GM12878 (cell line): ENCODE data around the gene NECTIN1. TPM values are rescaled to one million over a fixed set of nuclear protein-coding genes. Genes with fewer than 3 reads are reported as not detected.

Experiments
- ATAC-seq: fragments of 200-7000 bp; cut with Tn5 transposase; 3 replicates; pipeline ENCODE4 v1.9.1; 2020; ENCODE audit warnings: mild to moderate bottlenecking, moderate library complexity
- BruUV-seq: library from RNA; stranded (reverse); fragments of 400-500 nt; replicated peaks from 2 replicates; lab custom pipeline; 2021; lab: Mats Ljungman, UMichigan
- CTCF ChIA-PET: fragments of 300-600 bp; sonication (Branson Sonifier 250); formaldehyde crosslinking; extraction: SDS; loops from one replicate; lab custom pipeline; 2021; ENCODE audit warnings: inconsistent platforms; lab: Yijun Ruan, JAX
- POLR2A ChIA-PET: fragments of 350-600 bp; formaldehyde crosslinking; extraction: SDS; loops from one replicate; lab custom pipeline; 2021; ENCODE audit warnings: inconsistent platforms; lab: Charles Lee
- RAD21 ChIA-PET: fragments of 300-600 bp; sonication (Branson Sonifier 250); formaldehyde crosslinking; loops from one replicate; lab custom pipeline; 2023; ENCODE audit warnings: antibody characterized with exemption; ENCODE audit not compliant: unreplicated experiment; lab: Charles Lee
- SMC1A ChIA-PET: fragments of 300-600 bp; sonication (Branson Sonifier 250); formaldehyde crosslinking; loops from one replicate; lab custom pipeline; 2023; ENCODE audit not compliant: unreplicated experiment, uncharacterized antibody; lab: Charles Lee
- DNase-seq: peaks from one replicate; pipeline ENCODE4 v3.0.0-alpha.2; 2011; ENCODE audit warnings: low read depth, low spot score
- FAIRE-seq: peaks from 3 replicates; lab custom pipeline; 2011; peaks lifted over from hg19 to GRCh38; lab: Jason Lieb, UNC
- H2AFZ ChIP-seq: 2 replicates; pipeline ENCODE4 v1.6.0; 2011; ENCODE audit warnings: low read depth, low read length, control low read depth; ENCODE audit not compliant: control insufficient read depth
- H3K27ac ChIP-seq: 2 replicates; pipeline ENCODE4 v1.5.1; 2011; ENCODE audit warnings: control low read depth; ENCODE audit not compliant: control insufficient read depth, insufficient read depth
- H3K27me3 ChIP-seq, 2 experiments: replicated peaks in 1 of 2; 2 replicates each; pipeline versions ENCODE4 v1.6.0 to v1.6.1; 2011; ENCODE audit warnings: low read length in 1 of 2; ENCODE audit not compliant: control insufficient read depth in 2 of 2, insufficient read depth in 2 of 2
- H3K36me3 ChIP-seq, 2 experiments: 2 replicates each; pipeline ENCODE4 v1.5.1; 2011; ENCODE audit warnings: low read length in 1 of 2; ENCODE audit not compliant: control insufficient read depth in 2 of 2, insufficient read depth in 2 of 2
- H3K4me1 ChIP-seq: 2 replicates; pipeline ENCODE4 v1.6.1; 2011; ENCODE audit warnings: mild to moderate bottlenecking, low read length, moderate library complexity, mixed read lengths; ENCODE audit not compliant: control insufficient read depth, insufficient read depth
- H3K4me2 ChIP-seq: 2 replicates; pipeline ENCODE4 v1.6.0; 2011; ENCODE audit warnings: control low read depth; ENCODE audit not compliant: control insufficient read depth, insufficient read depth
- H3K4me3 ChIP-seq: fragments of 200-600 bp; sonication (generic); 2 replicates; pipeline ENCODE4 v1.5.1; 2016
- H3K79me2 ChIP-seq: 2 replicates; pipeline ENCODE4 v1.6.0; 2011; ENCODE audit warnings: low read length; ENCODE audit not compliant: control insufficient read depth, insufficient read depth
- H3K9ac ChIP-seq: 2 replicates; pipeline ENCODE4 v1.8.0; 2011; ENCODE audit warnings: low read length, control low read depth, mixed read lengths; ENCODE audit not compliant: control insufficient read depth, insufficient read depth
- H3K9me3 ChIP-seq: replicated peaks from 3 replicates; pipeline ENCODE4 v1.5.1; 2011; ENCODE audit warnings: mild to moderate bottlenecking, low read length; ENCODE audit not compliant: control insufficient read depth, insufficient read depth
- H4K20me1 ChIP-seq: 2 replicates; pipeline ENCODE4 v1.6.0; 2011; ENCODE audit not compliant: control insufficient read depth, insufficient read depth
- CREB1 ChIP-seq: IDR thresholded peaks from 2 replicates; pipeline ENCODE4 v1.6.1; 2012; ENCODE audit warnings: low read depth, mild to moderate bottlenecking, inconsistent platforms
- DPF2 ChIP-seq: fragments of 450-650 bp; IDR thresholded peaks from 2 replicates; pipeline ENCODE4 v1.6.1; 2017; ENCODE audit warnings: mild to moderate bottlenecking
- FOXK2 ChIP-seq: fragments of 450-650 bp; IDR thresholded peaks from 2 replicates; pipeline ENCODE4 v1.6.1; 2017; ENCODE audit warnings: mild to moderate bottlenecking, moderate library complexity
- IRF5 ChIP-seq: fragments of 450-650 bp; IDR thresholded peaks from 2 replicates; pipeline ENCODE4 v1.6.1; 2017; ENCODE audit warnings: borderline replicate concordance
- NFYB ChIP-seq: IDR thresholded peaks from 2 replicates; pipeline ENCODE4 v1.6.1; 2011; ENCODE audit warnings: low read depth, mild to moderate bottlenecking, low read length, improper control_type of control experiment, moderate library complexity; ENCODE audit not compliant: insufficient read depth
- NR2F1 ChIP-seq: fragments of 450-650 bp; conservative IDR thresholded peaks from 2 replicates; pipeline ENCODE4 v1.6.1; 2017; ENCODE audit warnings: mild to moderate bottlenecking
- SIX5 ChIP-seq: IDR thresholded peaks from 2 replicates; pipeline ENCODE4 v1.6.1; 2011; ENCODE audit warnings: mild to moderate bottlenecking, low read depth, low read length, moderate library complexity; ENCODE audit not compliant: severe bottlenecking
- WGBS: methylation state at CpG from one replicate; pipeline ENCODE4 v1.1.6; 2016; ENCODE audit warnings: low lambda C conversion rate; ENCODE audit not compliant: insufficient replicate concordance, insufficient coverage; ENCODE audit errors: missing lambda C conversion rate; 5-methylcytosine and 5-hydroxymethylcytosine counted together
- in situ Hi-C: fragments of 300-500 bp; cut with MboI; formaldehyde crosslinking; loops from 9 replicates; pipeline ENCODE4 v1.14.3; 2018; ENCODE audit warnings: mixed read lengths
- intact Hi-C: fragments of 100-400 bp; cut with micrococcal nuclease; formaldehyde crosslinking; loops from one replicate; pipeline ENCODE4 v1.14.2; 2022; ENCODE audit not compliant: unreplicated experiment
- polyA plus RNA-seq, 11 experiments: library from polyadenylated mRNA; depleted of rRNA in 4 of 11; unstranded in 6 of 11; stranded (reverse) in 5 of 11; fragments of >200 nt; fragmentation: Nextera tagmentation in 4 of 11; fragmentation: Illumina TruSeq in 1 of 11; extraction: Ambion mirVana in 4 of 11; extraction: Trizol in 1 of 11; gene quantifications; 1 replicate in 1 of 11; 2 replicates in 10 of 11; pipeline versions ENCODE4 v1.2.1 to v1.2.3, GENCODE V29; 2011 to 2016; ENCODE audit warnings: inconsistent platforms in 2 of 11, missing spikeins in 2 of 11, low read depth in 1 of 11
- total RNA-seq, 4 experiments: library from RNA; depleted of rRNA in 3 of 4; stranded (reverse); fragments of >200 nt in 3 of 4; fragmentation: Illumina TruSeq in 1 of 4; extraction: Trizol in 1 of 4; gene quantifications; 2 replicates each; pipeline versions ENCODE4 v1.2.1 to v1.2.3, GENCODE V29; 2013 to 2021
- TF ChIP-seq, protein P1 (sequence below), 3 experiments: IDR thresholded peaks in 2 of 3; conservative IDR thresholded peaks in 1 of 3; 2 replicates each; pipeline ENCODE4 v1.5.1; 2011; ENCODE audit warnings: low read depth in 3 of 3, low read length in 3 of 3, mild to moderate bottlenecking in 3 of 3, control low read depth in 2 of 3, moderate library complexity in 2 of 3, inconsistent platforms in 1 of 3, mixed read lengths in 1 of 3; ENCODE audit not compliant: control insufficient read depth in 2 of 3, insufficient read depth in 1 of 3; ENCODE audit errors: extremely low read depth in 1 of 3
- TF ChIP-seq, protein P2 (sequence below): IDR thresholded peaks from 2 replicates; pipeline ENCODE4 v1.6.1; 2012; ENCODE audit warnings: improper control_type of control experiment, low read depth, low read length; ENCODE audit not compliant: insufficient replicate concordance

Gene NECTIN1
- total and polyA plus RNA-seq, 10 of the 15 experiments (the other 5 are each of a cell fraction or from before 2014, with no cell fraction given): 0.97 to 9.2 (median 2.3) TPM

DNA sequence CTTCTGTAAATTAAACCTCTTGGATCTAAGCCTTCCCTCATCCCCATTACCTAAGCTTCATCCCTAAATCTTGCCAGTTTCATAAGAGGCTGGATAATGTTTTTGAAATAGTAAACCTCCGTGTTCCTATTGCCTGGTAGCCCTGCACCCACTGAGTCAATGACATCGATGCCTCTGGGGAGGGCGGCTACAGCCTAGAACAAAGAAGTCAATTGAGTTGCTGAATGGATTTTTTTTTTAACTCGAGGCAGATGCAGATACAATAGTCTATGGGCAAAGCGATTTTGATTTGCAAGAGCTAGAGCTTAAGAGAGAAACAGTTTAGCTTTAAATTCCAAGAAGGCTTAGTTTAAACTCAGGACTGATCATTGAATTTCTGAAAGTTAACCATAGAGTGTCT lies 121.3 kb downstream of the NECTIN1 start:
- no peak for DNase-seq
- Histone ChIP-seq H3K36me3 (no peaks in the 10 kb centered on the region), H3K79me2 (no peaks in the 10 kb centered on the region), H3K9me3 (peaks cover 6% of the 10 kb centered on the region; the same call in 2 of the 3 replicates), H2AFZ (no peak overlapping the region), H4K20me1 (no peaks in the 10 kb centered on the region), H3K9ac (no peak overlapping the region), H3K27ac (no peak overlapping the region), H3K4me1 (no peaks in the 10 kb centered on the region), H3K27me3 (peaks cover 0 to 9% of the 10 kb centered on the region in 2 experiments; a peak in 3 of 4 replicates), H3K4me2 (no peak overlapping the region), H3K4me3 (no peak overlapping the region)
- no TSS peak for BruUV-seq
- POLR2A ChIA-PET: no interaction called here
- no peak for FAIRE-seq
- RAD21 ChIA-PET: interaction anchor here (0.8 kb wide), 1 partner anchor 13 kb away, joined by 3 read pairs; no protein-coding TSS in a partner anchor
- TF ChIP-seq, protein P1, sequence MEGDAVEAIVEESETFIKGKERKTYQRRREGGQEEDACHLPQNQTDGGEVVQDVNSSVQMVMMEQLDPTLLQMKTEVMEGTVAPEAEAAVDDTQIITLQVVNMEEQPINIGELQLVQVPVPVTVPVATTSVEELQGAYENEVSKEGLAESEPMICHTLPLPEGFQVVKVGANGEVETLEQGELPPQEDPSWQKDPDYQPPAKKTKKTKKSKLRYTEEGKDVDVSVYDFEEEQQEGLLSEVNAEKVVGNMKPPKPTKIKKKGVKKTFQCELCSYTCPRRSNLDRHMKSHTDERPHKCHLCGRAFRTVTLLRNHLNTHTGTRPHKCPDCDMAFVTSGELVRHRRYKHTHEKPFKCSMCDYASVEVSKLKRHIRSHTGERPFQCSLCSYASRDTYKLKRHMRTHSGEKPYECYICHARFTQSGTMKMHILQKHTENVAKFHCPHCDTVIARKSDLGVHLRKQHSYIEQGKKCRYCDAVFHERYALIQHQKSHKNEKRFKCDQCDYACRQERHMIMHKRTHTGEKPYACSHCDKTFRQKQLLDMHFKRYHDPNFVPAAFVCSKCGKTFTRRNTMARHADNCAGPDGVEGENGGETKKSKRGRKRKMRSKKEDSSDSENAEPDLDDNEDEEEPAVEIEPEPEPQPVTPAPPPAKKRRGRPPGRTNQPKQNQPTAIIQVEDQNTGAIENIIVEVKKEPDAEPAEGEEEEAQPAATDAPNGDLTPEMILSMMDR (IDR thresholded peaks at IDR 0.05 in 2 of 3, conservative IDR thresholded peaks at IDR 0.05 in 1 of 3; ENCODE audit: control insufficient read depth in 2 of 3, extremely low read depth in 1 of 3, insufficient read depth in 1 of 3, low read depth in 3 of 3, low read length in 3 of 3): no peak
- TF ChIP-seq SIX5: no peak
- TF ChIP-seq NR2F1: no peak
- no peak for TF ChIP-seq NFYB
- TF ChIP-seq, protein P2, sequence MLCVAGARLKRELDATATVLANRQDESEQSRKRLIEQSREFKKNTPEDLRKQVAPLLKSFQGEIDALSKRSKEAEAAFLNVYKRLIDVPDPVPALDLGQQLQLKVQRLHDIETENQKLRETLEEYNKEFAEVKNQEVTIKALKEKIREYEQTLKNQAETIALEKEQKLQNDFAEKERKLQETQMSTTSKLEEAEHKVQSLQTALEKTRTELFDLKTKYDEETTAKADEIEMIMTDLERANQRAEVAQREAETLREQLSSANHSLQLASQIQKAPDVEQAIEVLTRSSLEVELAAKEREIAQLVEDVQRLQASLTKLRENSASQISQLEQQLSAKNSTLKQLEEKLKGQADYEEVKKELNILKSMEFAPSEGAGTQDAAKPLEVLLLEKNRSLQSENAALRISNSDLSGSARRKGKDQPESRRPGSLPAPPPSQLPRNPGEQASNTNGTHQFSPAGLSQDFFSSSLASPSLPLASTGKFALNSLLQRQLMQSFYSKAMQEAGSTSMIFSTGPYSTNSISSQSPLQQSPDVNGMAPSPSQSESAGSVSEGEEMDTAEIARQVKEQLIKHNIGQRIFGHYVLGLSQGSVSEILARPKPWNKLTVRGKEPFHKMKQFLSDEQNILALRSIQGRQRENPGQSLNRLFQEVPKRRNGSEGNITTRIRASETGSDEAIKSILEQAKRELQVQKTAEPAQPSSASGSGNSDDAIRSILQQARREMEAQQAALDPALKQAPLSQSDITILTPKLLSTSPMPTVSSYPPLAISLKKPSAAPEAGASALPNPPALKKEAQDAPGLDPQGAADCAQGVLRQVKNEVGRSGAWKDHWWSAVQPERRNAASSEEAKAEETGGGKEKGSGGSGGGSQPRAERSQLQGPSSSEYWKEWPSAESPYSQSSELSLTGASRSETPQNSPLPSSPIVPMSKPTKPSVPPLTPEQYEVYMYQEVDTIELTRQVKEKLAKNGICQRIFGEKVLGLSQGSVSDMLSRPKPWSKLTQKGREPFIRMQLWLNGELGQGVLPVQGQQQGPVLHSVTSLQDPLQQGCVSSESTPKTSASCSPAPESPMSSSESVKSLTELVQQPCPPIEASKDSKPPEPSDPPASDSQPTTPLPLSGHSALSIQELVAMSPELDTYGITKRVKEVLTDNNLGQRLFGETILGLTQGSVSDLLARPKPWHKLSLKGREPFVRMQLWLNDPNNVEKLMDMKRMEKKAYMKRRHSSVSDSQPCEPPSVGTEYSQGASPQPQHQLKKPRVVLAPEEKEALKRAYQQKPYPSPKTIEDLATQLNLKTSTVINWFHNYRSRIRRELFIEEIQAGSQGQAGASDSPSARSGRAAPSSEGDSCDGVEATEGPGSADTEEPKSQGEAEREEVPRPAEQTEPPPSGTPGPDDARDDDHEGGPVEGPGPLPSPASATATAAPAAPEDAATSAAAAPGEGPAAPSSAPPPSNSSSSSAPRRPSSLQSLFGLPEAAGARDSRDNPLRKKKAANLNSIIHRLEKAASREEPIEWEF: no peak
- TF ChIP-seq CREB1: no peak
- no peak for TF ChIP-seq FOXK2
- TF ChIP-seq DPF2: no peak
- no peak for TF ChIP-seq IRF5
- SMC1A ChIA-PET: interaction anchor here (1.6 kb wide), 1 partner anchor 351 kb away, joined by 4 read pairs; no protein-coding TSS in a partner anchor
- no peak for ATAC-seq
- intact Hi-C loops (no loop called here), in situ Hi-C loops (no loop called here)
- CTCF ChIA-PET: interaction anchor here (0.6 to 1.3 kb wide), 4 partner anchors 12 to 470 kb away, joined by 3 to 4 read pairs (median 3); no protein-coding TSS in a partner anchor
- WGBS: 12% methylated on average over 5 of the region's 5 CpGs
